ENCODE measurements around the gene SLC7A7. TPM values are rescaled to one million over a fixed set of nuclear protein-coding genes. Genes with fewer than 3 reads are reported as not detected.
"Not testable (repeated sequence)": the region's sequence is repeated elsewhere in the genome, so short reads cannot be mapped to it uniquely, and the experiment has no call there.

Gene SLC7A7
- total RNA-seq (2014; rRNA removed; shearing (Covaris generic); ENCODE audit: low replicate concordance), result 0.38 and 7.7 TPM in 2 replicates

DNA sequence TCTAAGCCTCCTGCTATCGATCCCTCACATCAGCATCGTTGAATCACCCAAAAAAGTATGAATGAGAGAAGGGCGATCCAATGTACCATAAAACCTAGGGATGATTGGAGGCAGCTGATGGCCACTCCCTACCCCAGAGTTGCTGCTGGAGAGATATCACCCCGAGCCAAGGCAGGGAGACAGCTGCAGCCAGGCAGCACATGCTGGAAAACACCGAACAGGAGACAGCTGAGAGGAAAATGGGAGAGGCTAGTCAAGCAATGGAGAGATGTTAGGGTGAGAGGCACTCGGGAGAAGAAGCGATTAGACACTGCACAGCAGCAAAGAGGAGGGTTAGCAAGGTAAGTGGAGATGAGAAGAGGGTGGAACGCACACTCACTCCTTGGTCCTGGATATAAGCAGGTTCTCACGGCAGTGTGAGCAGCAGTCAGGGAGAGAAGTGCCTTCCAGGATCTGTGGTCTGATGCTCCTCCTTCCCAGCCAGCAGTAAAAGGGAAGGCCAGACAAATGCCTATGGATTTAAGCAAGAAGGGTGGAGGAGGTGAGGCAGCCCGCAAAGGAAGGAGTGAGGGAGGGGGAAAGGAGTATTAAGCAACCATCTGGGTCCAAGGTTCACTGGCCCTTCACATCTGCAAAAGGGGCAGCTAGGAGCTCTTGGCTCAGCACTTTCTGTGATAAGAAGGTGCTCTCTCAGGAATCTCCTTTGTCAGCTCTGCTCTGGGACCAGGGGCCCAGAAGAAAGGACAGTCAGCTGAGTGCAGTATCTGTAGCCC lies at the start of gene SLC7A7:
SLC7A7 (minus strand) TSS at position 495 of the 773 bp plus-strand sequence. CDS start 2,037 bp downstream, outside the sequence.
- DNase-seq (ENCODE audit: low read depth), result no peak
- in situ Hi-C loops (cut with HindIII; ENCODE audit: low pct_unique_long_range_greater_than_20kb, low sequenced_read_pairs), result no loop called here

- in situ Hi-C loops (cut with HindIII; ENCODE audit: low pct_unique_long_range_greater_than_20kb, low sequenced_read_pairs), result no loop called here
- DNase-seq (ENCODE audit: low read depth), result no peak
Observed at GRCh38 chr14:22864979-22865378, 49.7 kb upstream of the SLC7A7 start.

- in situ Hi-C loops (cut with HindIII; ENCODE audit: low pct_unique_long_range_greater_than_20kb, low sequenced_read_pairs), result no loop called here
- no peak for DNase-seq (ENCODE audit: low read depth)
Observed at GRCh38 chr14:22861651-22862050, 46.4 kb upstream of the SLC7A7 start.

GRCh38 chr14:22860377-22860776 lies 45.1 kb upstream of the SLC7A7 start:
- in situ Hi-C loops (cut with HindIII; ENCODE audit: low pct_unique_long_range_greater_than_20kb, low sequenced_read_pairs); DNase-seq (ENCODE audit: low read depth): not testable (repeated sequence)

DNA sequence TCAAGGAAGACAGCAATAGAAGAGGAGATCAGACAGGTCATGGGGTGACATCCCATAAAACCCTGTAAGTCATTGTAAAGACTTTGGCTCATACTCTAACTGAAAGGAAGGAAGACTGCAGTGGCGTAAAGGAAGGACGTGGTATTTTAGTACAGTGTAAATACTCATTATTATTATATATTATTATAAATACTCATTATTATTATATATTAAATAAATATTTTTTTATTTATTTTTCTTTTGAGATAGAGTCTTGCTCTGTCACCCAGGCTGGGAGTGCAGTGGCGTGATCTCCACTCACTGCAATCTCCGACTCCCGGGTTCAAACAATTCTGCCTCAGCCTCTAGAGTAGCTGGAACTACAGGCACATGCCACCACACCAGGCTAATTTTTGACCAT lies 41.2 kb upstream of the SLC7A7 start:
- in situ Hi-C loops (cut with HindIII; ENCODE audit: low pct_unique_long_range_greater_than_20kb, low sequenced_read_pairs), result no loop called here
- no peak for DNase-seq (ENCODE audit: low read depth)

DNA sequence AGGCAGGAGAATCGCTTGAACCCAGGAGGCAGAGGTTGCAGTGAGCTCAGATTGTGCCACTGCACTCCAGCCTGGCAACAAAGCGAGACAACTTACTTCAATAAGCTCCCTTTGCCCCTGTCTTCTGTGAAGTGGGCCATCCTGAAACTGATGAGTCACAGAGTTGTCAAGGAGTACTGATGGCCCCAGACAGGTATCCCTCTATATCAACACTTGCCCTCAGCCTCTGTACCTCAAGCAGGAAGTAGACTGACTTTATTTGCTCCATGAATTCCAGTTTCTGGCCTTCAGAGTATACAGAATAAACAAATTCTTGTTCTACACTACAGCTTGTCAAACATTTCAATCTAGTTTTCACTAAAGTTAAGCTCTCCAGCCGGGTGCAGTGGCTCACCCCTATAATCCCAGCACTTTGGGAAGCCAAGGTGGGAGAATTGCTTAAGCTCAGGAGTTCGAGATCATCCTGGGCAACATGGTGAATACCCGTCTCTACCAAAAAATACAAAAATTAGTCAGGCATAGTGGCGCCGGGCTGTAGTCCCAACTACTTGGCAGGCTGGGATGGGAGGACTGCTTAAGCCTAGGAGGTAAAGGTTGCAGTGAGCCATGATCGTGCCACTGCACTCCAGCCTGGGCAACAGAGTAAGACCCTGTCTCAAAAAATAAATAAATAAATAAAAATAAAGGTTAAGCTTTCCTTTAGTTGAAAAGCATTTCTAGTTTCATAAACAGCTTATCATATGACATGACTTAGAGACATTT lies 39.9 kb upstream of the SLC7A7 start:
- in situ Hi-C loops (cut with HindIII; ENCODE audit: low pct_unique_long_range_greater_than_20kb, low sequenced_read_pairs), result no loop called here
- peak; percentile 15 for DNase-seq (ENCODE audit: low read depth)

DNA sequence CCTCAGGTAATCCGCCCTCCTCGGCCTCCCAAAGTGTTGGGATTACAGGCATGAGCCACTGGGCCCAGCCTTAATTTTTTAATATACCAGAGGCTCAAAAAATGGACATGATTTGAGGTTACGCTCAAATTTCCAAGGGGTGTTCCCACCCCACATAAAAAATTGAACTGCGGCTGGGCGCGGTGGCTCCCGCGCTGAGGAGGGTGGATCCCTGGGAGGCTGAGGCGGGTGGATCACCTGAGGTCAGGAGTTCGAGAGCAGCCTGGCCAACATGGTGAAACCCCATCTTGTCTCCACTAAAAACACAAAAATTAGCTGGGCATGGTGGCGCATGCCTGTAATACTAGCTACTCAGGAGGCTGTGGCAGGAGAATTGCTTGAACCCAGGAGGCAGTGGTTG lies 39.1 kb upstream of the SLC7A7 start:
- in situ Hi-C loops (cut with HindIII; ENCODE audit: low pct_unique_long_range_greater_than_20kb, low sequenced_read_pairs); DNase-seq (ENCODE audit: low read depth): not testable (repeated sequence)

- in situ Hi-C loops (cut with HindIII; ENCODE audit: low pct_unique_long_range_greater_than_20kb, low sequenced_read_pairs), result no loop called here
- DNase-seq (ENCODE audit: low read depth), result peak; percentile 69
Observed at GRCh38 chr14:22852940-22853767, 37.9 kb upstream of the SLC7A7 start.

DNA sequence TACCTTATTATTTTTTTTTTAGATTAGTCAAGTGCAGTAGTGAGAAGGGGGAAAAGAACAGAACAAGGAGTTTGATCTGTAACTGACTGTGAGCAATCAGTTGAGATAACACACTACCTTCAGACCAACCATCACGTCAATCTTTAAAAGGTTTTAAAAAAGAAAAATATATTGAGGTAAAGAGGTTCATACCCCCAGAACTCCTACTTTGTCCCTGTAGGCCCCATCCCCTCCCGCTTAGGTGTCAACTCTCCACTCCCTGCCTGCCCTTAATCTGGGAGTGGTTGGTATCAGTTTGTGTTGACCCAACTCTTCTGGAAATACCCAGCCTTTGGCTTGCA lies 37.3 kb upstream of the SLC7A7 start:
- DNase-seq (ENCODE audit: low read depth), result no peak
- in situ Hi-C loops (cut with HindIII; ENCODE audit: low pct_unique_long_range_greater_than_20kb, low sequenced_read_pairs), result no loop called here

DNA sequence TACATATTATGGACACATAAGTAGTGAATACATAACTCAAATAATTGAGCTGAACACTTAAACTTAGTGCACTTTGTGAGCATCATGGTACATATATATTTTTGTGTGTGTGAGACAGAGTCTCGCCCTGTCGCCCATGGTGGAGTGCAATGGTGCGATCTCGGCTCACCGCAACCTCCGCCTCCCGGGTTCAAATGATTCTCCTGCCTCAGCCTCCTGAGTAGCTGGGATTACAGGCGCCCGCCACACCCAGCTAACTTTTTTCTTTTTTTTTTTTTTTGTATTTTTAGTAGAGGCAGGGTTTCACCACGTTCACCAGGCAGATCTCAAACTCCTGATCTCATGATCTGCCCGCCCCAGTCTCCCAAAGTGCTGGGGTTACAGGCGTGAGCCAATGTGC lies 36.9 kb upstream of the SLC7A7 start:
- in situ Hi-C loops (cut with HindIII; ENCODE audit: low pct_unique_long_range_greater_than_20kb, low sequenced_read_pairs), result not testable (repeated sequence)

DNA sequence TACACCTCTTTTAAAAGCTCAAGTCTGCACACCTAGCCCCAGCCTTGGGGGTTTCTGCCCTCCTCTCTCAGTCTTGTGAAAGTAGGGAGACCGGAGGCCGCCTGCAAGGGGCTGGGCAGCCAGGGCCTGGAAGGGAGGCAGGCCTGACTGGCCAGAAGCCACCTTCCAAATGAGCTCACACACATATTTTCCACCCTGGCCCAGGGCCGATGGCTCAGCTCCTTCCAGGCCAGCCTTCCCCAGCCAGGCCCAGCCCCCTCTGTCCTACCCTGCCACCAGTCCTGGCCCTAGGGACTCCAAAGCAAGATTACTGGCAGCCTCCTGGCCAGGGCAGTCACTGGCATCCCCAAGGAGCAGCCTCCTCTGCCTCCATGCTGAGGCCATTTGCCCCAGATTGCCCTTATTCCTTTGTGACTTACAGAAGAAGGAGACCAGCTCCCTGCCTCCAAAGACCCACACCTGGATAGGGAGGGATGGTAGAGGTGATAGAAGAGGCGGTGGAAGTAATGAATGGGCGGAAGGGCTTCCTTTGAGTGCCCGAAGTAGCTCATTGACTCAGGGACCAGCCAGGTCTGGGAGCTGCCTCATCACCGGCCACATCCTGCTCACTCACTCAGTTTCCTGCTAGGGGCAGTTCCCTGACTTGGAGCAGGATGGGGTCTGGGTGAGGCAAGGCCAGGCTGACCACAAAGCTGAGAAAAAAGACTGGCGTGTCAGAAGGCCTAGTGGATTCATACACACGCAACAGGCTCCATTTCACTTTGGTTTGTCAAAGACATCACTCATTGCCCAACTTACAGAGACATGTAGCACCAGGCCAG lies 35.9 kb upstream of the SLC7A7 start:
- DNase-seq (ENCODE audit: low read depth), result no peak
- in situ Hi-C loops (cut with HindIII; ENCODE audit: low pct_unique_long_range_greater_than_20kb, low sequenced_read_pairs), result no loop called here

More for the DNA sequence above, 36.9 kb upstream of the SLC7A7 start:
- DNase-seq (ENCODE audit: low read depth), result not testable (repeated sequence)

DNA sequence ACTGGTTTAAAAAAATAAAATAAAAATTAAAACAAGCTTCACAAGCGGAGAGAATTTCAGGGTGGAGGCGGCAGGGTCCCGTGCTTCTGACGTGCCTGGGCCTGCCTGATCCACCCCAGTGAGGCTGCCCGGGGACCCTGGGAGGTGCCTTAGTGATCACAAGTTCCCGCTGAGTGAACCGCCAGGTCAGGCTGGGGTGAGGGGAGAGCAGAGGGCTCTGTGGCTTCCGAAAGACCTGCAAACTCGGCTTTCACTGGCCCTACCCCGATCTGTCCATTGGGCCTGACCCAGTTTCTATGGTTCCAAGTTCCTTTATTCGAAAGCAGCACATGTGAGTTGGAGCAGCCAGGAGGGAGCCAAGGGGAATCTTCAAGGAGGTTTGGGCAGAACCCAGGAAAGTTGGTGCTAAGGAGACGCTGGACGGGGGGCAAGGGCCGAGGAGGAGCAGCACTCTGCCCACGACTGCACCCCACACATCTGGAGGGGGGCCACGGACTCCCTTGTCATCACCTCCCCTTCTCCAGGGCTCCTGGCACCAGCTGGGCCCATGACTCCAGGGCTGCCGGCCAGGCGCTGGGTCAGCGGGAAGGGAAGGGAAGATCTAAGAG lies 34.1 kb upstream of the SLC7A7 start:
- in situ Hi-C loops (cut with HindIII; ENCODE audit: low pct_unique_long_range_greater_than_20kb, low sequenced_read_pairs), result no loop called here
- no peak for DNase-seq (ENCODE audit: low read depth)

- no peak for DNase-seq (ENCODE audit: low read depth)
Observed at GRCh38 chr14:22848351-22849164, 33.3 kb upstream of the SLC7A7 start.

GRCh38 chr14:22847661-22848341 lies 32.6 kb upstream of the SLC7A7 start:
- no peak for DNase-seq (ENCODE audit: low read depth)

More at GRCh38 chr14:22848351-22849164, 33.3 kb upstream of the SLC7A7 start:
- in situ Hi-C loops (cut with HindIII; ENCODE audit: low pct_unique_long_range_greater_than_20kb, low sequenced_read_pairs), result no loop called here

DNA sequence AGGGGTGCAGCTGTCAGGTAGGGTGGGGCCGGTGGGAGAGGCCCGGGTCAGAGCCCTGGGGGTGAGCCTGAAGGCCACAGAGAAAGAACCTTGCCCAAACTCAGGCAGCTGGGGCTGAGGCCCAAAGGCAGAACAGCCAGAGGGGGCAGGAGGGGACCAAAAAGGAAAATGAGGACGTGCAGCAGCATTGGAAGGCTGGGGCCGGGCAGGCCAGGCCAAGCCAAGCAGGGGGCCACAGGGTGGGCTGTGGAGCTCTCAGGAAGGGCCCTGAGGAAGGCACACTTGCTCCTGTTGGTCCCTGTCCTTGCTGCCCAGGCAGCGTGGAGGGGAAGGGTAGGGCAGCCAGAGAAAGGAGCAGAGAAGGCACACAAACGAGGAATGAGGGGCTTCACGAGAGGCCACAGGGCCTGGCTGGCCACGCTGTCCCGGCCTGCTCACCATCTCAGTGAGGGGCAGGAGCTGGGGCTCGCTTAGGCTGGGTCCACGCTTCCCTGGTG lies 31.6 kb upstream of the SLC7A7 start:
- in situ Hi-C loops (cut with HindIII; ENCODE audit: low pct_unique_long_range_greater_than_20kb, low sequenced_read_pairs), result no loop called here

More at GRCh38 chr14:22847661-22848341, 32.6 kb upstream of the SLC7A7 start:
- in situ Hi-C loops (cut with HindIII; ENCODE audit: low pct_unique_long_range_greater_than_20kb, low sequenced_read_pairs), result no loop called here

More for the DNA sequence above, 31.6 kb upstream of the SLC7A7 start:
- no peak for DNase-seq (ENCODE audit: low read depth)
